22Rv1 (cell line): ENCODE results near the gene LRP11.
"Not testable (repeated sequence)": the region's sequence is repeated elsewhere in the genome, so short reads cannot be mapped to it uniquely, and the experiment has no call there.

Experiments
- H3K27ac ChIP-seq: fragments of 450-650 bp; 2 replicates; pipeline ENCODE4 v1.5.1; 2017
- ZFX ChIP-seq: fragments of 450-650 bp; IDR thresholded peaks from 2 replicates; pipeline ENCODE4 v1.6.1; 2017; ENCODE audit warnings: antibody characterized with exemption, borderline replicate concordance
- TF ChIP-seq, protein P1 (sequence below): fragments of 450-650 bp; IDR thresholded peaks from 2 replicates; pipeline ENCODE4 v1.5.1; 2017; ENCODE audit warnings: mild to moderate bottlenecking

Gene LRP11

GRCh38 chr6:149896491-149896890 lies 32.3 kb upstream of the LRP11 start:
- TF ChIP-seq ZFX, result no peak
- TF ChIP-seq, protein P1, sequence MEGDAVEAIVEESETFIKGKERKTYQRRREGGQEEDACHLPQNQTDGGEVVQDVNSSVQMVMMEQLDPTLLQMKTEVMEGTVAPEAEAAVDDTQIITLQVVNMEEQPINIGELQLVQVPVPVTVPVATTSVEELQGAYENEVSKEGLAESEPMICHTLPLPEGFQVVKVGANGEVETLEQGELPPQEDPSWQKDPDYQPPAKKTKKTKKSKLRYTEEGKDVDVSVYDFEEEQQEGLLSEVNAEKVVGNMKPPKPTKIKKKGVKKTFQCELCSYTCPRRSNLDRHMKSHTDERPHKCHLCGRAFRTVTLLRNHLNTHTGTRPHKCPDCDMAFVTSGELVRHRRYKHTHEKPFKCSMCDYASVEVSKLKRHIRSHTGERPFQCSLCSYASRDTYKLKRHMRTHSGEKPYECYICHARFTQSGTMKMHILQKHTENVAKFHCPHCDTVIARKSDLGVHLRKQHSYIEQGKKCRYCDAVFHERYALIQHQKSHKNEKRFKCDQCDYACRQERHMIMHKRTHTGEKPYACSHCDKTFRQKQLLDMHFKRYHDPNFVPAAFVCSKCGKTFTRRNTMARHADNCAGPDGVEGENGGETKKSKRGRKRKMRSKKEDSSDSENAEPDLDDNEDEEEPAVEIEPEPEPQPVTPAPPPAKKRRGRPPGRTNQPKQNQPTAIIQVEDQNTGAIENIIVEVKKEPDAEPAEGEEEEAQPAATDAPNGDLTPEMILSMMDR, result no peak
- H3K27ac ChIP-seq, result no peak overlapping the region

DNA sequence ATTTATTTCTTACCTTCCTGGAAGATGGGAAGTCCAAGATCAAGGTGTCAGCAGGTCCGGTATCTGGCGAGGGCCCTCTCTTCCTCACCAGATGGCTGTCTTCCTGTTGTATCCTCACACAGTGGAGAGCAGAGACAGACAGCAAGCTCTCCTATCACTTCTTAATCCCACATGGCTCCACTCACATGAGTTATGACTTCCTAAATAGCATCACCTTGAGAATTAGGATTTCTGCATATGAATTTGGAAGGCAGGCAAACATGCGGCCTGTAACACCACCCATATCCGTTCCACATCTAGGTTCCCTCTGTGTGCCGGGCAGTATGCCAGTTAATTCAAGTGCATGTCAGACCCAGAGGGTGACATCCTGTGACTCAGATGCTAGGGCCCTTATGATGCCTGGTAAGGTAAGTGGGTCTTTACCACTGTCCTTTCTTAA lies 31.7 kb upstream of the LRP11 start:
- H3K27ac ChIP-seq, result no peak overlapping the region
- TF ChIP-seq, protein P1, result no peak
- TF ChIP-seq ZFX, result no peak

GRCh38 chr6:149895048-149895590 lies 31.0 kb upstream of the LRP11 start:
- H3K27ac ChIP-seq, result no peak overlapping the region
- no peak for TF ChIP-seq ZFX
- TF ChIP-seq, protein P1, result no peak

GRCh38 chr6:149891864-149892263 lies 27.7 kb upstream of the LRP11 start:
- not testable (repeated sequence) for H3K27ac ChIP-seq

GRCh38 chr6:149891259-149891658 lies 27.1 kb upstream of the LRP11 start:
- TF ChIP-seq, protein P1, result no peak
- no peak for TF ChIP-seq ZFX
- no peak overlapping the region for H3K27ac ChIP-seq

DNA sequence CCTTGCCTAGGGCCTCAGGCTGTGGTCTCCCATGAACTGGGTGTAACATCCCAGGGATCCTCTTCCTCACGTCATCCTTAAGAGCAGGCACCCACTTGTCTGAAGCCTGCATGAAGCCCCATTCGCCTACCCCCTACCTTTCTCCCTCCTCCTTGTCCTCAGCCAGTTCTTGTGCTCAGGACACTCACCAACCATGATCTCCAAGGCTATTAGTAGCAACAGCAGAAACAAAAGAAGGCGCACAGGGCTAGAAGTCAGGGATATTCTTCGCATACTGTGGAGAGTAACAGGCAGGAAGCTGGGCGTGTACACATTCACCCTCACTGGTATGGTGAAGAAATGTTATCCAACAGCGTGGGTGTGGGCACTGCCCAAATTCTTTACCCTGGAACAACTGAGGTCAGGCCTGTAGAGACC lies 26.5 kb upstream of the LRP11 start:
- H3K27ac ChIP-seq, result no peak overlapping the region
- TF ChIP-seq ZFX, result no peak
- TF ChIP-seq, protein P1, result no peak

DNA sequence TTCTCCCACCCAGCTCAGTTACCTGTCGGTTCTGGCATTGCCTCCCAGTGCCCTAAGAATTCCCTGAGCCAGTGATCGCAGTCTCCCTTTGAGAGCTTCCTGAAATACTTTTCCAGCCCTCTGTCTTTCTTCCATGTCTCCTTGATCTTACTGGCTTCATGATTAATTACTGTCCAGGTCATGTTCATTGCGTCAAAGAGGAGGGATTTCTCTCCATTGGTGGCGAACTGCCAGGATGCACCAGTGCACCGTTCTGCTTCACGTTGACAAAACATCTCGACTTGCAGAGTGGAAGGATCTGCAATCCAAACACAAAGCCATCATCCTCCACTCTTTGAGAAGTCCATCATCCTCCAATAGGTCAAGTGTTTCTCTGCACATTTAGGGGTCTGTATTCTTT lies 25.2 kb upstream of the LRP11 start:
- no peak for TF ChIP-seq ZFX
- TF ChIP-seq, protein P1, result no peak
- no peak overlapping the region for H3K27ac ChIP-seq

- TF ChIP-seq ZFX, result no peak
- H3K27ac ChIP-seq, result no peak overlapping the region
Observed at GRCh38 chr6:149888659-149889058, 24.5 kb upstream of the LRP11 start.
